Stimulated activated CD4-positive, alpha-beta T cell treated with anti-CD3 and anti-CD28 coated beads, TNF-alpha, amount 100 ng/mL, for 1 hour (primary cell): ENCODE measurements around the gene HMG20A.
"Not testable (repeated sequence)": the region's sequence is repeated elsewhere in the genome, so short reads cannot be mapped to it uniquely, and the experiment has no call there.

Experiments
- DNase-seq, 3 donors: peaks; one replicate each; pipeline ENCODE4 v3.0.0-alpha.2; 2020; ENCODE audit warnings: low read depth in 3 of 3, low spot score in 1 of 3

HMG20A gene

DNA sequence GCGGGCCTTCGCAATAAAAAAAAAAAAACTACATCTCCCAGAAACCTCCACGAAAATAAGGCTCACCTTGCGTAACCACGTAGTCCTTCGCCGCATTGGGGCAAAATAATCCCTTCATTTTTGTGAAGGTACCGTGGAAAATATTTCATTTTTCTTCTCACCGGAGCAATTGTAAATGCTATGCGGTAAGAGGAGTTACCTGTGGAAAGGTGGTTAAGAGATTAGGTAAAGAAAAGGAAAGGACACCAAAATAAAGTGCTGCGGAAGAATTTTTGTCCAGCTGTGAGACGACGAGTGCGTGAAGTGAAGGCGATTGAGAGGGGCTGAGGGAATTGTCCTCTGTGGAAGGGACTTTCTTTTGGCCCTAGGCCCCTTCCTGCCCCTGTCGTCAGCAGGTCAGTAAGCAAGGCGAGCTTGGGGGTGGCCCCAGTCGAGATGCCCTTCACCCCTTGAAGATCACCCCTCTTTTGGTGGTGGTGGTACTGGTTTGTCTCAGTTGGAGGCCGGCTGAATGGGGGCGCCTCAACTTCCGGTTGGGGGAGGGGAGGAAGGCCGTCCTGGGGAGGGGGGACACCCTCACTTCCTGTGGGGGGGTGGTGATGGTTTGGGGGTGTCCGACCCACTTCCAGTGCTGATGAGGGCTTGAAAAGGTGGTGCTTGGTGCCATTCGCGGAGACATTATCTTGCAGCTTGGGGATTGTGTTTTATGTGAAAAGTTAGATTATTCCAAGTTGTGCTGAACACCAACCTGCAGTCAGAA, at the start of gene HMG20A:
Gene HMG20A, plus strand, starts transcription at position 279 of the 760 bp plus-strand sequence. CDS start 37,520 bp downstream, outside the sequence.
- DNase-seq: peak in 2 of 3 donors; percentile 20 to 34

DNA sequence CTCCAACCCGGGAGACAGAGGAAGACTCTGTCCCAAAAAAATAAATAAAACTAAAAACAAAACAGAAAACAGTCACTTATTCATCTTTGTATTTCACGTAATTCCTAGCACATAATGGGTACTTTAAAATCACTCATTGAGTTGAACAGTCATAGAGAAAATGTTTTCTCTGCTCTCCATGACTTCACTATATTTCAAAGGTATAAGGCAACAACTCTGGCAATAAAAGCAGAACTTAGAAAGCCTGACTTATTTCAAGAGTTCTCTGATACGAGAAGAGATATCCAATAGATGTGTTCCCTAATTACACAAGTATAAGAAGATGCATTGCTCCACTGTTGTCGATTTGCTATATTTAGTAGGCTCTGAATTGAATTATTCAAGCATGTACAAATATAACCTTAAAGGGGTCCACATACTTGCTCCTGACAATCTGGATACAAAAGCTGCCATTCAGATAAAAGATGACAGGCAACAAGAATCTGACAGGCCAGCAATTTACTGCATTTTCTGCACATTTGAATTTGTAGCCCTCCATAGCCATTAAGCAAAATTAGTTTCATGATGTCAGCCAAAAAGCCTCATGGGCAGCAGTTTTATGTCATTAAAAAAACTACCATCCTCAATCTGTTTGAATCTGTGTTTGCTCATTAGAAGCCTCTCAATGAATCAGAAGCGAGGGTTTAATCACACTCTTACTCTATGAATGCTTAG, 48.7 kb upstream of the HMG20A start:
- DNase-seq: no peak

DNA sequence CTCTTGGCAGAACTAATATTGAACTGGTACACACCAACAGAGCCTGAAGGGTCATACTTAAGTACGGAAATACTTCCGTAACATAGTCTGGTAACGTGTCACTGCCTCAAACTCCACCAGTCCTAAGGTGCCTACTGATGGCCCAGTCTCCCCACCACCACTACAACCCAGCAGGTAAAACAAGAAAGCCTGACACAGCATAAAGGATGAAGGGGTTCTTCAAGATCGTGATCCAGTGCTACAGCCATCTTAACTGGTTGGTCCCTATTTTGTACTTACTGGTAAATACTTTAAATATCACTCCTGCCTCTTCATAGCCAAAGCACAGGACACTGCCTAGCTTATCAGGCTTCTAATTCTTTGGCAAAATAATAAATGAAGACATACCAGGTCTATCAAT, 47.2 kb upstream of the HMG20A start:
- DNase-seq: no peak

DNA sequence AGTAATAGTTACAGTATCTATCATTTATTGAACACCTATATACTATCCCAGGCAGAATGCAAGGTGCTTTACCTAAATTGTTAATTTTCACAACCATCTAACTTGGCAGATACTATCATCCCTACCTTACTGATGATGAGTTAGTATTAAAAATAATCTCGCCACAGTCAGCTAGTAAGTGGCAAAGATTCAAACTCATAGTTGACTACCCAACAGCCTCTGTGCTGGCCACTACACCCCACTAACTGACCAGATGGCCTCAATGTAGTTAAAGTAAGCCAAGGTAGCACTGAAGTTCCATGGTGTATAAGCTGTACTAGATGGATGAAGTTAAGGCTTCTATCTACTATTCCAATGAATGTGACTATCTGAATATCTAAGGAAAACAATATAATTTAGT, 45.6 kb upstream of the HMG20A start:
- DNase-seq: no peak

DNA sequence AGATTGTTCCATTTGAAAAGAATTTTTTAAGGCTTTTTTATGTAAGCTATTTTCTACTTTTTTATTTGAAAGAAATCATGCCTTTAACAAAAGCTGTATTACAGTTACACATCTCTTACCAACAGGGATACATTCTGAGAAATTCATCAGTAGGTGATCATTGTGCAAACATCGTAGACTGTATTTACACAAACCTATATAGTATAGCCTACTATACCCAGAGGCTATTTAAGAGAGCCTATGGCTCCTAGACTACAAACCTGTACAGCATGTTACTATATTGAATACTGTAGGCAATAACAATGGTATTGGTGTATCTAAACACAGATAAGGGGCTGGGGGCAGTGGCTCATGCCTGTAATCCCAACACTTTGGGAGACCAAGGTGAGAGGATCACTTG, 43.9 kb upstream of the HMG20A start:
- DNase-seq: no peak

DNA sequence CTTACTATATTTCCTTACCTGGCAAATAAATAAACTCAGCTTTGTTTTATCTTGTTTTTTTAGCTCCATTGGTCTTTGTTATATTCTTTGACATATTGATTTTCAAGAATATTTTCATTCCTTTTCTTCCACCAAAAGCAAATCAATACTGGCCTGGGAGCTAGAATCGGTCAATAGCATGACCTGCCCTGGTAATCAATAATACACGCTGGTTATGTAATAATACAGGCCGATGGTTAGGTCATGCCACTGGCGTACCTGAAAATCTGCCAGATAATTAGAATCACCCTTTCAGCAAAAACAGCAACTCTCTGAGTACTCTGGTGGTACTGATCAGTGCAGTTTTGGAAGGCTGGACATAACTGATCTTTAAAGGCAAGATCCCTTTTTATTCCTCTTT, 40.7 kb upstream of the HMG20A start:
- DNase-seq: no peak

DNA sequence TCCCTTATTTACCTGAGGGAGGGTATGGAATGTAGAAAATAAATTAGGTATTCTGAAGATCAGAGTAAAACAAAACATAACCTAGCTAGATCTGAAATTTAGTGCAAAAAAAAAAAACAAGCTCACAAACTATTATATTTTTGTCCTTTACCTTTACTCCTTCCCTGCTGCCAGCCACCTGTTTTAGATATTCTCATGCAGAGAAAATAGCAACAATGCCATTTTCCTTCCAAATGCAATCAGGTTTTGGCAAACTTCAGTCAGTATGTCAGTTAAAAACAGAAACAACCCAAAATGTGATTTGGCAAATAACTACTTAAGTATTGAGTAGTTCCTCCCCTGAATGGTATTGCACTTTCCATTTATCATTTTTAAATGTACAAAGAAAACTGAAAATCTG, 36.6 kb upstream of the HMG20A start:
- no peak for DNase-seq

DNA sequence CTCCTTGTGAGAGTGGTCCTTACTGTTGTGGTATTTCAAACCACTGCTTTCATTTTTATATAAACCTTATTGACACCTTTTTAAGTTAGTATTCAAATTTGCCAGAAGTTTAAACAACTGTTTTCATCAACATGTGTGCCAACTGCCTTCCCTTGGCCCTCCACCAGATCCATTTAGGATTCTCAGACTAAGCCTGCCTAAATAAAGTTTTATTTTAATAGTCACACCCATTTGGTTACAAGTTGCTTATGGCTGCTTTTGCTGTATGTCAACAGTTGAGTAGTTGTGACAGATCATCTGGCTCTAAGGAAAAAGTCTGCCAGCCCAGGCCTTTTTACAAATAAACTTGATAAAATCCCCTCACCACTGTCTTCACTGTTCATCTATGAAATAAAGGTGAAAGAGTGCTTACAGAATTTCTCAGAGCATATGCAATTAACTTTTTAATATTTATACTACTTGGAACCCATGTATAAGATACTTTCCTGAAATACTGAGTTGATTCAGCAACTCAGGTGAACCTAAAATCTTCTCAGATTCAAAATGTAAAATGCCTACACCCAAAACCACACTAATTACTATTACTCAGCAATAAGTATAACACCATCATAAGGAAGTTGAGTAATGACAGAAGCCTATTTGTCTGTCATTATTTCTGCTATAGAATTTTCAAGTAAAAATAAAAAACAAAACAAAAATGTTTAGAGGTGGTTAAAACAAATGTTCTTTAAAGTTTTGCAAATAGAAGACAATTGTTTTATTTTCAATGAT, 35.9 kb upstream of the HMG20A start:
- no peak for DNase-seq

DNA sequence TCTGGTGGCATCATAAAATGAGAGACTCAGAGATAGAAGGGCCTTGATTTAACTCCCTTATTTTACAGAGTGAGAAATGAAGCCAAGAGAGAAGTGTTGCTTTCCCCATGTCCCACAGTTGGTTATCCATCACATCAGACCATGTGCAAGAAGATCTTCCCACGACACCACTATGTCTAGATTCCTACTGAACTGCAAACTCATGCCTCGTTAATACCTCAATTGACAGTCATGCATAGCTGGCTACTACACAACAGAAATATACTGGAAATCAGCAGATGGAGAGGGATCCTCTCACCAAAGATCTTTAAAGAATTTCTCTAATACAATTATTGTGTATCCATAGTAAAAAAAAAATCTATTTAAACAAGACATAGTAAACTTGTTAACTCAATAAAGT, 34.1 kb upstream of the HMG20A start:
- no peak for DNase-seq

DNA sequence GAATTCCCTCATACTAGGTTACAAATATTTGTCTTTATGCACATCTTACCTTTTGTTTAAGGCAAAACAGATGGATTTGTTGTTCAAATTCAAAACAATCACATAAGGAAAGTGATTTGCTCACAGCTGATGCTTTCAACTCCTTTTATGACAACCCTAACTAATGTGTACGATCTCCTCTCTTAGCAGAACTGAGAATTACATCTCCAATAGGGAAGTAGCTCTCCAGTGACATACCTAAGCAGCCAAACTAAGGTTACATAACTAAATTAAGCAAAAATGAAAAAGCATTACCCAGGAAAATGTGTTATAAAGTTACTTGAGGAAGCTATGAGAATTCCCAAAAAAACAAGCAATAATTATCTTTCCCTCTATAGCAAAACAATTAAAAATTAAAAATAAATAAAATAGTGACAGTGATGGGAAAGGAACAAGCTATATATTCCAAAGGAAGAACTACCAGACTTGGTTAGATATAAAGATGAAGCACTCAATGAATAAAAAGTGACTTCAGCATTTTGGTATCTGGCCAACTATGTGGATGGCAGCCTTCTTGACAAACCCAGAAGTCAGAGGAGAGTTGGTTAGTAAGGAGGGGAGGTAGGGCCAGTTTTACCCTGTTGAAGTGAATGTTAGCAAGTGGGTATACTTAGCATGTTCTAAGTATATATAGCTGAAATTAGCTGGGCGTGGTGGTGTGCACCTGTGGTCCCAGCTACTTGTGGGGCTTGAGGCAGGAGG, 33.2 kb upstream of the HMG20A start:
- DNase-seq: no peak

DNA sequence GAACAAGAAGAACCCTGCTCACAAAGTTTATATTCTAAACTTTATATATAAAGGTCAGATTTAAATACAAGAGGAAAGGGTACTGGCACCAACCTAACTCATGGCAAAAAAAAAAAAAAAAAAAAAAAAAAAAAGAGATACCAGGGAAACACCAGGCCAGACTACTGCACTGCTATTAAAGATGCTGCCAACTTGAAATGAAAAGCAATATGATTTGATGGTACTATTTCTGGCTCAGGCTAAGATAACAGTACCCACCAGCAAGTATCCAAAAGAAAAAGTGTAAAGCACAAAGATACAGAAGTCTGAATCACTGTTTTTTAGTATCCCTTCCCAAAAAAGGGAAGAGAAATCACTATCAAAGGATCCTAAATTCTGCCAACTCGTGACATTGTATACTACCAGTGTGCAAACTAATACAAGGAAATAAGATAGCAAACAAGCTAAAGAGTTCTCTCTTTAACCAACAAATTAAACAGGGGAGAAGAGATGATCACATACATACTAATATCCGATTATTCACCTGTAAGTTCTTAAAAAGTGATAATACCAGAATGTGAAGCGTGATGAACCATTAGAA, 29.2 kb upstream of the HMG20A start:
- no peak for DNase-seq

DNA sequence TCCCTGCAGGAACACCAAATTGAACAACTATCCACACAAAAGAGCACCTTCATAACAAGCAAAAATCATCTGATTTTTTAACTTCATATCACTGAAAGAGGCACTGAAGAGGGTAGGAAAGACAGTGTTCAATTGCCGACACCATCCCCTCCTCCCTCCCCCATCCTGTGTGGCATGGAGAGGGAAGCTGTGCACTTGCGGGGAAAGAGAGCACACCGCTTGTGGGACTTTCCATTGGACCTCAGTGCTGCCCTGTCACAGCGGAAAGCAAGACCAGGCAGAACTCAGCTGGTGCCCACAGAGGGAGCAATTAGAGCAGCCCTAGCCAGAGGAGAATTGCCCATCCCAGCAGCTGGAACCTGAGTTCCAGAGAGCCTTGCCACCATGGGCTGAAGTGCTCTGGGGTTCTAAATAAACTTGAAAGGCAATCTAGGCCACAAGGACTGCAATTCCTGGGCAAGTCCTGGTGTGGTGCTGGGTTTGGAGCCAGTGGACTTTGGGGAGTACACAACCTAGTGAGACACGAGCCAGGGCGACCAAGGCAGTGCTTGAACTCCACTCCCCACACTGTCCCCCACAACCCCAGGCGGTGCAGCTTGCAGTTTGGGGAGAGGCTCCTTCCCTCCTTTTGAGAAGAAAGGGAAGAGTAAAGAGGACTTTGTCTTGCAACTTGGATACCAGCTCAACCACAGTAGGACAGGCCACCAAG, 27.8 kb upstream of the HMG20A start:
- no peak for DNase-seq

DNA sequence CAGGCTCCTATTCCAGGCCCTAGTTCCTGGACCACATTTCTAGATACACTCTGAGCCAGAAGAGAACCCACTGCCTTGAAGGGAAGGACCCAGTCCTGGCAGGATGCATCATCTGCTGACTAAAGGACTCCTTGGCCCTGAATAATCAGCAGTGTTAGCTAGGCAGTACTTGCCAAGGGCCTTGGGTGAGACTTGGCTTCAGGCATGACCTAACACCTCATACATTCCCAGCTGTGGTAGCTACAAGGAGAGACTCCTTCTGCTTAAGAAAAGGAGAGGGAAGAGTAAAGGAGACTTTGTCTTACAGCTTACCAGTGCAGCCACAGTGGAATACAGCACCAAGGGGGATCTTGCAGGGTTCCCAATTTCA, 27.2 kb upstream of the HMG20A start:
- DNase-seq: no peak

DNA sequence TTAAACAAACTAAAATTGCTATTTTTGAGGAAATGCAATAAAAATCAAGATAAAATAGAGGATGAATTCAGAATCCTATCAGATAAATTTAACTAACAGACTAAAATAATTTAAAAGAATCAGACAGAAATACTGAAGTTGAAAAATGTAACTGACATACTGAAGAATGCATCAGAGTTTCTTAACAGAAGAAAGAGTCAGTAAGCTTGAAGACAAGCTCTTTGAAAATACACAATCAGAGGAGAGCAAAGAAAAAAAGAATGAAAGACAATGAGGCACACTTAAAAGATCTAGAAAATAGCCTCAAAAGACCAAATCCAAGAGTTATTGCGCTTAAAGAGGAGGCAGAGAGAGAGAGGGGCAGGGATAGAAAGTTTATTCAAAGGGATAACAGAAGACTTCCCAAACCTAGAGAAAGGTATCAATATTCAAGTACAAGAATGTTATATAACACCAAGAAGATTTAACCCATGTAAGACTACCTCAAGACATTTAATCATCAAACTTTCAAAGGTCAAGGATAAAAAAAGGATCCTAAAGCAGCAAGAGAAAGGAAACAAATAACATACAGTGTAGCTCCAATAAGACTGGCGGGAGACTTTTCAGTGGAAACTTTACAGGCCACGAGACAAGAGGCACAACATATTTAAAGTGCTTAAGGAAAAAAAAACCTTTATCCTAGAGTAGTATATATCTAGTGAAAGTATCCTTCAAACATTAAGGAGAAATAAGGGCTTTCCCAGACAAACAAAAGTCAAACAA, 25.5 kb upstream of the HMG20A start:
- no peak for DNase-seq

DNA sequence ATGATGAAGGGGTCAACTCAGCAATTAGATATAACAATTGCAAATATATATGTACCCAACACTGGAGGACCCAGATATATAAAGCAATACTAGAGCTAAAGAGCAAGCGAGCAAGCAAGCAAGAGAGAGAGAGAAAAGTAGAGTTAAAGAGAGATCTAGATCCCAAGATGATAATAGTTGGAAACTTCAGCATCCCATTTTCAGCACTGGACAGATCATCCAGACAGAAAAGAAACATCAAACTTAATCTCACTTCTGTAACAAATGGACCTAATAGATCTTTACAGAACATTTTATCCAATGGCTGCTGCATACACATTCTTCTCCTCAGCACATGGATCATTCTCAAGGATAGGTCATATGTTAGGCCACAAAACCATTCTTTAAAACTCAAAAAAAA, 24.0 kb upstream of the HMG20A start:
- no peak for DNase-seq

DNA sequence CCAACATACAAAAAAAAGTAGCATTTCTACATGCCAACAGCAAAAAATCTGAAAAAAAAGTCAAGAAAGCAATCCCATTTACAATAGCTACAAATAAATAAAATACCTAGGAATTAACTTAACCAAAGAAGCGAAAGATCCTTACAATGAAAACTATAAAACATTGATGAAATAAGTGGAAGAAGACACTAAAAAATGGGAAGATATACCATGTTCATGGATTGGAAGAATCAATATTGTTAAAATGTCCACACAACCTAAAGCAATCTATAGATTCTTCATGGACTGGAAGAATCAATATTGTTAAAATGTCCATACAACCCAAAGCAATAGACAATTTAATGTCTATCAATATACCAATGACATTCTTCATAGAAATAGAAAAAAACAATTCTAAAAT, 21.8 kb upstream of the HMG20A start:
- no peak for DNase-seq

DNA sequence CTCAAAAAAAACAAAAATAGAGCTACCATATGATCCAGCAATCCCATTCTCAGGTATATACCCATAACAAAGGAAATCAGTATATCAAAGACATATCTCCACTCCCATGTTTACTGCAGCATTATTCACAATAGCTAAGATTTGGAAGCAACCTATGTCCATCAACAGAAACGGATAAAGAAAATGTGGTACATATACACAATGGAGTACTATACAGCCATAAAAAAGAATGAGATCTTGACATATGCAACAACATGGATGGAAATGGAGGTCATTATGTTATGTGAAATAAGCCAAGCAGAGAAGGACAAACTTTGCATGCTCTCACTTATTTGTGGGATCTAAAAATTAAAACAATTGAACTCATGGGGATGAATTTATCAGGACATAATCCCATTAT, 20.4 kb upstream of the HMG20A start:
- DNase-seq: no peak

DNA sequence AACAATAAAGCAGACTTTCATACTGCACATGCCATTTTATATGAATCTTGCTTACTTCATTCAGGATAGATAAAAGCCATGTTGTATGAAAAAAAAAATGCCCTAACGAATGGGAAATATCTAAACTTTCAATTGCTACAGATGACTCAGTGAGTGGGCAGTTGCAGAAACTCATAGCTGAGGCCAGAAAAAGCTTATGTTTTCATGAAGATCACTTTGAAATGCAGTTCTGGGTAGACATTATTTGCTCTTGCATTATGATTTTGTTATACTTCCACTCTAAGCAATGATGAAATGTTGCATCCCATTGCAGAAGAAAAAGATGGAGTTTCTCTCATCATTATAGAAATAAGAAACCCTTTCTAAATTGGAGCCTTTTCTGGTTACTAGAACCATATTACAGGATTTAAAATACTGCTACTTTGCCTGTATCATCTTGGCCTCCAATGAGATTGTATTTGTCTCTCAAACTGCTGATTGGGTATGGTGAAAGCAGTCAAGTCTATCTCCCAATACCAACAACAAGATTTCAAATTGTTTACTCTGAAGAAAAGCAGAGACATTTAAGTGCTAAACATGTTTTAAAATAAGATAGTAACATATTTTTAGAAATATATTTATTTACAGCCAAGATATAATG, 17.8 kb upstream of the HMG20A start:
- DNase-seq: no peak

DNA sequence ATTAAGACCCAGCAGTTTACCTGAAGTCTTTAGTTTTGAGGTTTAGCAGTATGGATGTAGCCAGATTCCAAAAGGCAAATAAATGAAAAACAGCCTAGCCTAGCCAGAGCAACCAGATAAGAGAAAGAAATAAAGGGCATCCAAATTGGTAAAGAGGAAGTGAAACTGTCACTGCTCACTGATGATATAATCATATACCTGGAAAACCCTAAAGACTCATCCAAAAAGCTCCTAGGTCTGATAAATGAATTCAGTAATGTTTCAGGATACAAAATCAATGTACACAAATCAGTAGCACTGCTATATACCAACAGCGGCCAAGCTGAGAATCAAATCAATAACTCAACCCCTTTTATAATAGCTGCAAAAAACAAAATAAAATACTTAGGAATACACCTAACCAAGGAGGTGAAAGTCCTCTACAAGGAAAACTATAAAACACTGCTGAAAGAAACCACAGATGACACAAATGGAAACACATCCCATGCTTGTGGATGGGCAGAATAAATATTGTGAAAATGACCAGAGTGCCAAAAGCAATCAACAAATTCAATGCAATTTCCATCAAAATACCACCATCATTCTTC, 14.4 kb upstream of the HMG20A start:
- DNase-seq: not testable (repeated sequence)
